Measurements from ENCODE around the gene AURKAIP1.

Gene AURKAIP1

DNA sequence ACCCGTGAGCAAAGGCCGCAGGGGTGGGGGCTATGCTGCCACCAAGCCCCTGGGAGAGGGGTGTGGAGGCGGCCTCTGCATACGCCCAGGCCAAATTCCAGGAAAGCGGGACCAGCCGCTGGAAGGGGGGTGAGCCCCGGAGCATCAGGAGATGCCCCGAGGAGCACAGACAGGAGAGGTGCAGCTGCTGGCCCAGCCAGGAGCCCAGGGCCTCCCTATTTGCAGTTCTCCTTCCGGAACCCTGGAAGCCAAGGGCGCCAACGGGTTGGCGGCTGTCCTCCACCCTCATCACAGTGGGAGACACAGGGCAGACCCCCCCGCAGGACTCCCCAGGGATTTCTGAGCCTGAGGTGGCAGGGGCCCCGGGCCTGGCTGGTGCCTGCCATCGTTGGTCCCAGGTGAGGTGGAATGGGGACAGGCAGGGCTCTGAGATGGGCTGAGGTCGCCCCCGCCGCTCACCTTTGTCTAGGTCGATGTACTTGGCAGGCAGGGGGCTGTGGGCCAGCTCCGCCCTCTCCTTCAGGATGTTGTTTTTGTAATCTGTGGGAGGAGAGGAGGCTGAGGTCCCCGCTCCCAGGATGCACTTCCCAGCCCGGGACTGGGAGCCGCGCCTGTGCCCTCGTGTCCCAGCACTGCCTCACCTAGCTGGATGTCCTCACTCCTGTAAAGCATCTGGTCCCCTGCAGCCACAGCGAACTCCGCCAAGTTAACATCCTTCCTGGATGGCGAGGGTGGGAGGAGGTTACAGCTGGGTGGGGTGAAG is 21.4 kb downstream of the AURKAIP1 start:
- no peak overlapping the region for H2AK5ac ChIP-seq (ENCODE audit: low read length, severe bottlenecking)
- H3K79me1 ChIP-seq (replicated peaks; ENCODE audit: low read length, poor library complexity, severe bottlenecking): peaks cover 3% of the 10 kb centered on the region
- whole genome bisulfite sequencing: 74% methylated on average over 27 of the region's 28 CpGs
- peak overlapping the region in 1 of 2 experiments; percentile 48 for H3K23ac ChIP-seq (ENCODE audit: low read length in 2 of 2)
- H3K4me1 ChIP-seq (ENCODE audit: control insufficient read depth, insufficient read depth, low read depth, low read length): peaks cover 61% of the 10 kb centered on the region
- no peak overlapping the region for H4K91ac ChIP-seq (ENCODE audit: low read length)
- H3K4me2 ChIP-seq (ENCODE audit: low read length, poor library complexity, severe bottlenecking): peak overlapping the region; percentile 32
- peak overlapping the region in 1 of 2 experiments; percentile 29 for H3K18ac ChIP-seq (ENCODE audit: low read depth in 1 of 2, low read length in 2 of 2)
- no peak overlapping the region for H2BK15ac ChIP-seq (ENCODE audit: low read depth, poor library complexity, severe bottlenecking)
- no peak overlapping the region for H2AFZ ChIP-seq (ENCODE audit: low read depth, low read length)
- no peaks in the 10 kb centered on the region for H3K27me3 ChIP-seq (ENCODE audit: control insufficient read depth in 1 of 2, insufficient read depth in 1 of 2, low read length in 2 of 2)
- H2BK12ac ChIP-seq (ENCODE audit: low read length in 2 of 2): peak overlapping the region in 1 of 2 experiments; percentile 15
- no peak overlapping the region for H3K4ac ChIP-seq (ENCODE audit: low read depth in 1 of 2, low read length in 2 of 2)
- H4K8ac ChIP-seq (ENCODE audit: low read length): peak overlapping the region; percentile 5
- peaks cover 32 to 44% of the 10 kb centered on the region in 2 experiments for H3K36me3 ChIP-seq (ENCODE audit: control insufficient read depth in 1 of 2, insufficient read depth in 2 of 2, low read depth in 1 of 2, low read length in 2 of 2)
- H2BK120ac ChIP-seq (ENCODE audit: low read depth, low read length): no peak overlapping the region
- H3K27ac ChIP-seq (ENCODE audit: low read length, poor library complexity, severe bottlenecking): peak overlapping the region; percentile 13
- H3K9me3 ChIP-seq (ENCODE audit: control insufficient read depth, low read length): no peaks in the 10 kb centered on the region
- H2BK5ac ChIP-seq (ENCODE audit: low read depth, low read length, poor library complexity, severe bottlenecking): no peak overlapping the region
- H3K9ac ChIP-seq (ENCODE audit: low read length): peak overlapping the region; percentile 53
- no peak overlapping the region for H3K14ac ChIP-seq (ENCODE audit: low read length in 2 of 2)
- H3K4me3 ChIP-seq (ENCODE audit: insufficient read depth in 1 of 2, low read depth in 1 of 2, low read length in 2 of 2): peak overlapping the region; percentile 21 to 64
- no peak for DNase-seq

DNA sequence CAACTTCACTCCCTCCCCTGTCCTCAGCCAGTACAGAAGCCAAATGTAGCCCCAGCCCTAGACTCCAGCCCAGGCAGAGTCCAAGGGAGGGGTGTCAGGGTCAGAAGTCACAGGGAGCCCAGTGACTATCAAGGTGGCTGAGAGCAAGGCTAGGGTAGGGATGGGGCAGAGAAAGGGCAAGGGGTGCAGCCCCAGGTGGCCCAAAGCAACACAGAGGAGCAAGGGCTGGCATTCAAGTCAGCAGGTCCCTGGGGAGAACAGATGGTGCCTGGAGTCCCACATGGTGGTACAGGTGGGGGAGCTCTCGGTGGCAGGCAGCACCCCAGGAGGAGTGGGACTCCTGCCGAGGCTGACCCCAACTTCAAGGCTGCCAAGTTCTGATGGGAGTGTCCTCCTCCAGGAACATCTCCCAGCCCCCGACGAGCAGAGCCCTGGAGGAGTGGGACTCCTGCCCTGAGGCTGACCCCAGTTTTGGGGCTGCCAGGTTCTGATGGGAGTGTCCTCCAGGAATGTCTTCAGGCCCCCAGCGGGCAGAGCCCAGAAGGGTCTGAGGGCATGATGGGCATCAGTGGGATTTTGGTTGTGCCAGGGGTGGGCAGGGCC is 22.1 kb downstream of the AURKAIP1 start:
- Histone ChIP-seq H2BK5ac (ENCODE audit: low read depth, low read length, poor library complexity, severe bottlenecking) (no peak overlapping the region), H2AFZ (ENCODE audit: low read depth, low read length) (no peak overlapping the region), H4K91ac (ENCODE audit: low read length) (no peak overlapping the region), H2AK5ac (ENCODE audit: low read length, severe bottlenecking) (peak overlapping the region; percentile 2), H3K18ac (ENCODE audit: low read depth in 1 of 2, low read length in 2 of 2) (no peak overlapping the region), H3K27ac (ENCODE audit: low read length, poor library complexity, severe bottlenecking) (no peak overlapping the region), H3K4ac (ENCODE audit: low read depth in 1 of 2, low read length in 2 of 2) (no peak overlapping the region), H3K4me3 (ENCODE audit: insufficient read depth in 1 of 2, low read depth in 1 of 2, low read length in 2 of 2) (peak overlapping the region in 1 of 2 experiments; percentile 55), H3K27me3 (ENCODE audit: control insufficient read depth in 1 of 2, insufficient read depth in 1 of 2, low read length in 2 of 2) (no peaks in the 10 kb centered on the region), H2BK12ac (ENCODE audit: low read length in 2 of 2) (peak overlapping the region in 1 of 2 experiments; percentile 29), H3K14ac (ENCODE audit: low read length in 2 of 2) (no peak overlapping the region), H3K9me3 (ENCODE audit: control insufficient read depth, low read length) (no peaks in the 10 kb centered on the region), H3K79me1 (replicated peaks; ENCODE audit: low read length, poor library complexity, severe bottlenecking) (peaks cover 3% of the 10 kb centered on the region), H3K23ac (ENCODE audit: low read length in 2 of 2) (peak overlapping the region in 1 of 2 experiments; percentile 48), H3K36me3 (ENCODE audit: control insufficient read depth in 1 of 2, insufficient read depth in 2 of 2, low read depth in 1 of 2, low read length in 2 of 2) (peaks cover 32 to 44% of the 10 kb centered on the region in 2 experiments), H4K8ac (ENCODE audit: low read length) (no peak overlapping the region), H2BK15ac (ENCODE audit: low read depth, poor library complexity, severe bottlenecking) (no peak overlapping the region), H3K9ac (ENCODE audit: low read length) (peak overlapping the region; percentile 53), H3K4me1 (ENCODE audit: control insufficient read depth, insufficient read depth, low read depth, low read length) (peaks cover 64% of the 10 kb centered on the region), H3K4me2 (ENCODE audit: low read length, poor library complexity, severe bottlenecking) (no peak overlapping the region), H2BK120ac (ENCODE audit: low read depth, low read length) (no peak overlapping the region)
- no peak for DNase-seq
- 60% methylated on average over 4 of the region's 5 CpGs for WGBS

DNA sequence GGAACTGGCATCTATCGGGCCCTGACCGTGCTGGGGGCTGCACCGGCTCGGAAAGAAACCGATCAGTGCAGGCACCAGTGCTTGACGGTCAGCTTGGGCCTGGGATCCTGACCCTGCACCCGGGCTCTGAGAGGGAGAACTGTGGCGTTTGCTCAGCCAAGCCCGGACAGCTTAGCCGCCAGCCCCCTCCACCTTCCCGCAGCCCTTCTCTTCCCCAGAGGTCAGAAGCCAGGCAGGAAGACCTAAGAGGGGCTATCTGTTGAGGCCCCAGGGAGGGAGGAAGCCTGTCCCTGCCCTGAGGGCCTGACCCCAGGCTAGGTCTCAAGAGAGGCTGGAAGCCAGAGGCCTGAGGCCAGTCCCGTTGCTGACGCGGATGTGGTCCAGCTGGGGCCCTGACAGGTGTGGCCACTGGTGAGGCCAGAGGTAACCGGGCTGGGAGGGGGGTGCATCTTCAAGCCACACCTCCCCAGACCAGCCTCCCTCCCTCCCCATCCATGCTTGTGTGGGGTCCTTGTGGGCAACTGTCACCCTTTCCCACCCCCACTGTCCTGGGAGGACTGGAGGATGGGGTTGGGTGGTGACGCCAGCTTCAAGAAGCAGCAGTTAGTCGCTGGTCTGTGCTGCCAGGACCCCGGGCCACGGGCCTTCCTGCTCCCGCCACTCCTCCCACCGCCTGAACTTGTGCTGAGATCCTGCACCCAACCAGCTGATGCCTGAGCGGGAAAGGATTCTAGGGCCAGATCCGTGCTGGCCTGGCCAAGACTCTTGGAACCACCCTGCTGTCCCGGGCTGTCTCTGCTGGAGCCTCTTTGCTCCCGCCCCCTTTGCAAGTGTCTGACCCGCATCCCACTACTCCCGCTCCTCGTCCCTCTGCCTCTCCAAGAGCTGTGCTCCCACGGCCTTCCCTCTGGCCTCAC is 23.2 kb downstream of the AURKAIP1 start:
- Histone ChIP-seq H4K8ac (ENCODE audit: low read length) (peak overlapping the region; percentile 1), H3K23ac (ENCODE audit: low read length in 2 of 2) (peak overlapping the region in 1 of 2 experiments; percentile 34), H2AFZ (ENCODE audit: low read depth, low read length) (no peak overlapping the region), H2AK5ac (ENCODE audit: low read length, severe bottlenecking) (no peak overlapping the region), H2BK5ac (ENCODE audit: low read depth, low read length, poor library complexity, severe bottlenecking) (no peak overlapping the region), H3K9me3 (ENCODE audit: control insufficient read depth, low read length) (no peaks in the 10 kb centered on the region), H2BK120ac (ENCODE audit: low read depth, low read length) (no peak overlapping the region), H3K27ac (ENCODE audit: low read length, poor library complexity, severe bottlenecking) (no peak overlapping the region), H3K27me3 (ENCODE audit: control insufficient read depth in 1 of 2, insufficient read depth in 1 of 2, low read length in 2 of 2) (no peaks in the 10 kb centered on the region), H3K4ac (ENCODE audit: low read depth in 1 of 2, low read length in 2 of 2) (no peak overlapping the region), H3K4me3 (ENCODE audit: insufficient read depth in 1 of 2, low read depth in 1 of 2, low read length in 2 of 2) (peak overlapping the region in 1 of 2 experiments; percentile 55), H3K4me2 (ENCODE audit: low read length, poor library complexity, severe bottlenecking) (no peak overlapping the region), H2BK15ac (ENCODE audit: low read depth, poor library complexity, severe bottlenecking) (no peak overlapping the region), H2BK12ac (ENCODE audit: low read length in 2 of 2) (no peak overlapping the region), H3K79me1 (replicated peaks; ENCODE audit: low read length, poor library complexity, severe bottlenecking) (peaks cover 3% of the 10 kb centered on the region), H3K18ac (ENCODE audit: low read depth in 1 of 2, low read length in 2 of 2) (no peak overlapping the region), H3K36me3 (ENCODE audit: control insufficient read depth in 1 of 2, insufficient read depth in 2 of 2, low read depth in 1 of 2, low read length in 2 of 2) (peaks cover 32 to 42% of the 10 kb centered on the region in 2 experiments), H3K14ac (ENCODE audit: low read length in 2 of 2) (no peak overlapping the region), H4K91ac (ENCODE audit: low read length) (peak overlapping the region; percentile 28), H3K9ac (ENCODE audit: low read length) (peak overlapping the region; percentile 53), H3K4me1 (ENCODE audit: control insufficient read depth, insufficient read depth, low read depth, low read length) (peaks cover 72% of the 10 kb centered on the region)
- DNase-seq: peak; percentile 54
- WGBS: 51% methylated on average over 29 of the region's 29 CpGs

Data from mesenchymal stem cell (in vitro differentiated cells and primary cell).